ENCODE measurements around the gene GABRG3.

Gene GABRG3

DNA sequence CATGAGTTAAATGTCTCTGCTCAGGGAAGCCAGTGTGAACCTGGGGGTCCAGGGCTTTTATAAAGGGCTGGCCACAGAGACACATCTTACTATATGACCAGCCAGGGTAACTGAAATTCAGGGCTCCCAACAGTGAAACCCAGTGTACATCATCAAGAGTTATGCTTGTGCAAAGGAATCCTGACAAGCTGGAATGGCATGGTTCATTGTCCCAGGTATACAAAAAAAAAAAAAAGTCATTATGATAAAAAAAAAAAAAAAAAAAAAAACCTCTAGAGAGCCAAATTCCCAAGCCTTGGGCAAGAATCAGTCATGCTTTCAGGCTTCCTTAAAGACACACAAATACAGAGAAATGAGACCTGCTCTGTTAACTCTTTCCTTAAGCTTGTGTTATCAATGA lies 452.0 kb downstream of the GABRG3 start:
- no peak for DNase-seq (ENCODE audit: low read depth)

DNA sequence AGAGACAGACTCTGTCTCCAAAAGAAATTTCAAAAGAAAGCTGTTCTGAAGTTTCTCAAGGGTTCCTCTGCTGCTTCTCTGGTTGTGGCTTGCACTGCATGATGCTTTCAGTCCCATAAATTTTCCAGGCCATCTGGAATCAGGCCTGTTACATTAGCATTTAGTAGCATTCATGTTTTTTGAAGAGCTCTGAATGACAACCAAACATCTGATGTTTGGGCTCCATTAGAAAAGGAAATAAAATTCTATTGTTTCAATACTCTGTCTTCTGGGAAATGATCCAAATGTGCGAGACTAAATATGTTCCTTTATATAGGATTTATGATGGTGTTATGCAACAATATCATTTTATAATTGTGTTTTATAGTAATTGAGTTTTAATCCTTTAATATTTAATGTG lies 455.8 kb downstream of the GABRG3 start:
- no peak for DNase-seq (ENCODE audit: low read depth)

DNA sequence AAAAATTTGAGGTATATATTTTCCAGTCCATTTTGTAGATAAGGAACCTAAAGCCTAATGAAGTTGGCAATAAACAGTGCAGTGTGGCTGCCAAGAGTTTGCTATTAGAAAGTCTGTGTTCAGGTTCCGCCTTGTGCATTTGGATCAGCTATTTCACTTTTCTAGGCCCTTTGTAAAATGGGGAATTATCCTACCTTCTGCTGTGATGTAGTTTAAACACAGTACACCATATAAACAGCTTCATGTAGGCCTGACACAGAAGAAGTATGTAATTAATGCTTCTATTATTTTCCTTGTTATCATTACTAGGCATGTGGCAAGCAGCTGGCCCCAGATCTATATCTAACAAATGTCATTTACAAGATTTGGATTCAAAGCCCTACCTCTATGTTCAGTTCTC lies 456.3 kb downstream of the GABRG3 start:
- DNase-seq (ENCODE audit: low read depth): no peak

DNA sequence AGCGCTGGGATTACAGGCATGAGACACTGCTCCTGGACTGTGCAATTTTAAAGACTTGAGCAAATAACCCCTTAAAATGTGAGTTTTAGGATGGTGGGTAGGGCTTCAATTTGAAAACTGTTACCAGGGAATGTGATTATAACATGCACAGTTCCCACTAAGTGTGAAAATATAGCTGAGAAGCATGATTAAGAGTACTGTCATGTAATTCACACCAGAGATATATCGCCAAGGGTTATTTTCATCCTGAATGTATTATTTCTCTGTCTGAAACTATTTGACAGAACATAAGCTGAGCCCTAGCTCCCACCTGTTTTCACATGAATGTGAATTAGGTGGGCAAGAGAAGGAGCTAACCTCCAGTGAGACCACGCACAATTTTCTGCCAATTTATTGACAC lies 457.2 kb downstream of the GABRG3 start:
- DNase-seq (ENCODE audit: low read depth): no peak

DNA sequence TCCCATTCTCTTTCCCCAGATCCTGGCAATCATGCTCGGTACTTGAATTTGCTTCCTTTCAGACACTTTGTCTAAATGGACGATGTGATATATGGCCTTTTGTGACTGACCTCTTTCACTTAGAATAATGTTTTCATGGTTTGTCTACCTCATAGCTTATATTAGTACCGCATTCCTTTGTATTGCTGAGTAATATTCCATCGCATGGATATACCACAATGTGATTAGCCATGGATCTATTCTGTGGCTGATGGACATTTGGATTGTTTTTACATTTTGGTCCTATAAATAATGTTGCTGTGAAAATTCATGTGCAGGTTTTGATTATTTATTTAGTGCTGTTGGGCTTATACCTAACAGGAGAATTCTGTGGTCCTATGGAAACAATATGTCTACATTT lies 458.6 kb downstream of the GABRG3 start:
- no peak for DNase-seq (ENCODE audit: low read depth)

DNA sequence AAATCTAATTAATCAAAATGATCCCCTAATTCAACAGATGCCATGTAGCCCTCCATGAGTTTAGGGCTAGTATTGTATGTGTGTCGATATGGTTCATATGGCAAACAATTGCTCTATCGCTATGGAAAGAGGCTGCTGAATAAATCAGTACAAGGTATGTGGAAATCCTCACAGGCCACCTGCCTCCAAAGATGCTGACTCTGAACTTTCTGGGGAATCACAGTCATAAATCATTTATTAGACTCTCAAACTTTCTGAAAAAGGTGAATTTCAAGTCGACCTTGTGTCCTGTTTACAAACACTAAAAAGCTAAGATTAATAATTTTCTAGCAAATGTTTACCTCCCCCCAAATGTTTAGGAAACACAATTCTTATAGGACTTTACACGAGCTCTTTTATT lies 462.6 kb downstream of the GABRG3 start:
- no peak for DNase-seq (ENCODE audit: low read depth)

DNA sequence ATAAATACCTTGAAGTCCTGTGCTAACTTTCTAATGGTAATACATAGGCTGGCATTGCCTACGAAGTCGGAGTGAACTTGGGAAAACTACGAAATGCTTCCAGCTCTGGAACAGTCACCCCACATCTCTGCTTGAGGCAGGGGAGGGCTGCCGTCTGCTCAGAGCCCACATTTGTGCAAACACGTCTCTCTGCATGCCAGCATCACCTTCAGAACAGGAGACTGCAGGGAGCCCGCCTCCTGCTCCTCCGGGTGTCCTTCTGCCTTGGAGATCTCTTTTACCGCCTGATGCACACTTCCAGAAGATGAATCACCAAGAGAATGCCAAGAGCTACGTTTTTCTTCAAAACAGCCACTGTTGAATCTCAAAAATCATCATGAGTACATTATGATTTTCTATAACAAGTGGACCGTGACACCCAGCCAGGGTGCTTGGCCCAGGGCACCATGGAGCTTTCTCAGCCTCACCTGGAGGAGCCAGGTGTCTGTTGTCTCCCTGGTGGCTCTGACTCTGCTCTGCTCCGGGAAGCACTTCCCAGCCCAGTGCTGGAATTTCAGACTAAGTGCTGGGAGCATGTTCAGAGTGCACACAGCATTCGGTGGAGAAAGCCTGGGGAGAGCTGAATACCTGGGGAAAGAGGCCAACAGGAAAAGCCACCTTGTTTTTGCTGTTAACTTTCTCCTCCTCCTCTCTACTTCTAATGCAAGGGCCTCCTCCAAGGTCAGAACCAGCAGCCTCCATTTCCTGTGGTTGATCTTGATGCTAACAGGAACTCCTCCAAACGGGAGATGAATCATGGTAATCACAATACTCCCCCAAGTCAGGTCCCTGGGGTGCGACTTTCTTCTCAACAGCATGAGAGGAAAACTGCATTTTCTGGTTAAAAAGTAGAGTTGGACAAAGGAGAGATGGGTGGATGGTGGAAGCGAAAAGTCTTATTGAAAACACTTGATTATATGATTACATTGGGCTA lies 467.7 kb downstream of the GABRG3 start:
- DNase-seq (ENCODE audit: low read depth): no peak

DNA sequence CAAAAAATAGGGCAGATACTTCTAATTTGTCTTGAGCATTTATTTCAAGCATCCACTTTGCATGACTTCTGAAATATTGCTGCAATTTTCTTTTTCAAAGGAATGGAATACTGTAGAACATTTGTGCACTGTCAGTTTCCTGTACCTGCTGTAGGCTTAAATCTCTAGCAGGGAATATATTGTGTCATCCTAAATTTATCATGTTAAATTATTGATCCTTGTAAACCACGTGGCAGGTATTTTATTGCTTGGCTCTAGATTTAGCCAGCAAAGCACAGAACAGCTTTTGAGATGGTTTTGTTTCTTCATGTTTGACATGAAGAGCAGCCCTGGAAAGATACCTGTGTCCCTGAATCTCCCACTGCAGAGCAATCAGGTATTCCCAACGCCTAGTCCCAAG lies 470.1 kb downstream of the GABRG3 start:
- no peak for DNase-seq (ENCODE audit: low read depth)

DNA sequence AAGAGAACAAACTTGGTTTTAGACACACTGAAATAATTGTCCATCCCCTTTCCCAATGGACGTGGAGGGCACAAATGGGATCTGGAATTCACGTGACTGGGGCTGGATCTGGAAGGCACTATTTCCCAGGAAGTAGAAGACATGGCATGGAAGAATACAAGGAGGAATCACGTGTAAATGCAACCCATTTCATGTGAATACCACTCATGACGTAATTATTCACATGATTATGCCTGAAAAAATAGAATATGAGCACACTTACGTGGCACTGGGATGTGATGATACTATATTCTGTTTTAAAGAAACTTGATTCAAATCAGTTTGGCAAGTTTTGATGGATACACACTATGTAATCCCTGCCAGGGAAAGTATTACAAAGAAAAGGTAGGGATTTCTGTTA lies 477.3 kb downstream of the GABRG3 start:
- DNase-seq (ENCODE audit: low read depth): no peak

DNA sequence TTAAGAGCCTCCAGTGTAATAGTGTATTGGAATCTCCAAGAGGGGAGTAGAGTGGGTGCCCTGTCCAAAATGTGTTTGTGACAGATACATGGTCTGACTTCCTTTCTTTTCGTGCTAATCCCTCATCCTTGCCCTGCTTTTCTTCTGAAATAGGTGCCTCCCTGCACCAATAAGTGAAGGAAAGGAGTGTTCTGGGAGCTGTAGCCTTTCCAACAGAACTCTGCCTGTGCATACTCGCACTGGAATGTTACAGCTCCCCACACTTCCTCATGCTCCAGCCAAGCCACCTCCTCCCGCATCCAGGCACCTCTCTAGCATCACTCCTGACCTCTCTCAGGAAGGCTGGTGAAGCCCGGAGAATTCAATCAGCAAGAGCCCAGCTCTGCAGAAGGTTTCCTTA lies 478.0 kb downstream of the GABRG3 start:
- DNase-seq (ENCODE audit: low read depth): no peak

DNA sequence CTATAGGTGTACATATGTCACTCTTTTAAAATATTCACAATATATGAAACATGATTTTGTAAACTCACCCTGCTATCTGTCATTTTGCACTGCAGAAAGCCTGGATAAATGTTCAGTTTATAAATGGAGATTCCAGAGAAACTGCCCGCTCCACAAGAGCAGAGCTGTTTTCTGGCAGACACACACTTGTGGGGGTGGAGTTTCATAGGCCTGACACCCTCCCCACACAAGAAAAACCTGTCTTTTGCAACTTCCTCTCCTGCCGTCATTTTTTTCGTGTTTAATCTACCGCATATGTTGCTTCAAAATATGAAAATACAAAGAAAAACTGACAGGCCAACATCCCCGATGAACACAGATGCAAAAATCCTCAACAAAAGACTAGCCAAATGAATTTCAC lies 479.0 kb downstream of the GABRG3 start:
- no peak for DNase-seq (ENCODE audit: low read depth)

DNA sequence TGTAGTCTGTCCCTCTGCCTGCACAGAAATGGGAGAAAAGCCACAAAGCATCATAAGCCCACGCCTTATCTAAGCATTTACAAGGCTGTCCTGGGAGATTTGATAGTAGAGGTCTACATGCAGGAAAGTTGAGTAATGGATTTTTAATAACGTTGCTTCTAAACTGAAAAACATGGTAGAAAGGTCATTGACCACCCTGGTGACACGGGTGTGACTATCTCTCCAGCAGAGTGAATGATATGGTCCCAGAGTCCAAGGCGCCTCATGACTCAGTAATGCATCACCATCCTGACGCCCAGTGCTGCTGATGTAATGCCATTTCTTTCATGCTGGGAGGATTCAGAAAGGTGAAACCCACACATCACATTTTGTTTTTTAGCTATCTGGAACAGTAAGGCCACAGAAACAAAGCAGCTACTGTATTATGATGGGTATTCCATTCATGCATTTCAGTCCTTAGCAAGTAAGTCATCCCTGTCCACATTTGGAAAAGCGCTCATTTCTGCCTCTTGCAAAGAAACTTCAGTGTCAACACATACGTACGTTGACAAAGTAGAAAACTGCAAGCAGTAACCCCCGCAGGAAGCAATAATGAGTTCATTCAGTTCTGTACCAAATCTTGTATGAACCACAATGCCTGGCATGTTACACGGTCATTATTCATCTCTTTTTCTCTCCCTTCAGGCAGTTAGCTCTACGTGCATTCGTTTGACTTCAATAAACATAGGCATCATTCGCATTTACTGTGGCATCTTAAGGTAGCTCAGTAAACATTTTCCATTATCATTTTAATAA lies 483.5 kb downstream of the GABRG3 start:
- no peak for DNase-seq (ENCODE audit: low read depth)

DNA sequence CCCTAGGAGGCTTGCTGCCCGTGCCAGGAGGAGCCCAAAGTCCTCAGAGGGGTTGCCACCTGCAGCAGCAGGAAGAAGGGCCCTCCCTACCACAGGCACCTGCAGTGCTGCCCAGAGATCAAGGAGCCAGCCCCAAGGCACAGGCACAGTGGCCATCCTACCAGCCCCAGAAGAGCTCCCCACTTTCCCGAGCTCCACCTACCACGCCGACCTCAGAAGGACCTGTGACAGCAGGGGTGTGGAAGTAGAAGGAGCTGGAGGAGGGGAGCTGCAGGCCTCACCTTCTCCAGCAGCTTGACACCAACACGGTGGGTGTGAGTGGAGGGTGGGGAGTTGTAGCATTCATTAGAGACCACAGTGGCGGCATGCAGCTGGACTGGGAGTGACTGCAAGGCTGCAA lies 485.8 kb downstream of the GABRG3 start:
- DNase-seq (ENCODE audit: low read depth): no peak

DNA sequence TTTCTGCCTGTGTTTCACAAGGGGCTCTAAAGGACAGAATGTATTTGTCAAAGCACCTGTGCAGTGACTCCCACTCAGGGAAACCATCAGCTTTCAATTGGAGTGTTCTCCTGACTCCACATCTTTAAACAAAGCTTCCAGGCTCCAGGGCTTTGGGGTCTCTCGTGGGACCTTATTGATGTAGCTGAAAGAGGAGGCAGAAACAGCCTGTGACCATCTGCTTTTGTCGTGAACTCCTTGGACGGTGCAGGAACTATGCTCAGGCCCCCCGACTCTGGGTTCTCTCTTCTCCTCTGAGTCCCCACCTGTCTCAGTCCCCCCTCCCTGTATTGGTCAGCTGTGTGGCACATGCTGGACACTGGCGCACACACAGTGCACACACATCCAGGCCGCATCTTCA lies 486.8 kb downstream of the GABRG3 start:
- no peak for DNase-seq (ENCODE audit: low read depth)

DNA sequence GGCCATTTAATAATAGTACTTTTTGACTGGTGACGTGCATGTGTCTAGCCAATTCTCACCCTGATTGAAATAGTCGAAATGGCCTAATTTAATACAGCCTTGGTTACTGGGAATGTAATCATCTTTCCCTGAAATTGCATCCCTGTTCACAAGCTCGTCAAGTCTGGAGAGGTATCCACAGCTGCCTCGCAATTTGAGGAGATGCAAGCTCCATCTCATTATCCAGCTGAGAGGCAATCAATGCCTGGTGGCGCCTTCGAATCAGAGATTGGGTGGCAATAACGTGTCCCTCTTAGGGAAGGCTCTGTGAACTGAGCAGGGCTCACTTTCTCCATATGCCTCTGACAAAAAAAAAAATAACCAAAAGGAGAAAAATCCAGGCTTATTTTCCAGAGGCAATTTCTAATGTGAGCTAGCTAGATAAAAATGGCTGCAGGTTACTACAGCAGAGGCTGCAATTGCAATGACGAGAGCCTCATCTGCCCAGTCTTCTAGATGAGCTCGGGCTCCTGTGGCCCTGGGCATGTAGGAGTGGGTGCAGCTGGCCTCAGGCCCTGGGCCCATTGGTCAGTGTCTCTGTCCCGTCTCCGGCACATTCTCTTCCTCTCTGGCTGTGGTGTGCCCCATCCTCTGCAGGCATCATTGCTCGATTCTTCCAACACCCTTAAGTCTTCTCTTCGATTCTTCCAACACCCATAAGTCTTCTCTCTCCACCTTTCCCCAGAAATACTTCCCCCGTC lies 487.5 kb downstream of the GABRG3 start:
- no peak for DNase-seq (ENCODE audit: low read depth)

DNA sequence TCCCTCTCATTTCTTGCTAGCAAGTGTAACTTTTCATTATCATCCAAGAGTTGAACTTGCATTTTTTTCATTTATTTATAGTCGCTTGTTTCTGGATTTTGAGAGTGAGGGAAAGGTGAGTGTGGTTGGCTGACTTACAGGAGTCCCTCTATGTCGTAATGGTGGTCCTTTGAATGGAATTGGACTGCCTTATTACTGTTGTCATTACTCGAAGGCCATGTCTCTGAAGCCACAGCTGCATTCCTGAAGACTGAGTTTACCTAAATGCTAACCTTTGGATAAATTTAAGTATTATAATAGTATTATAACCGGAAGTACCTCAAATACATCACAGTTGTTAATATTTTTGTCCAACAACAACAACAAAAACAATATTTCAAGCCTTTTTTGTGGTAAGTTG lies 488.9 kb downstream of the GABRG3 start:
- no peak for DNase-seq (ENCODE audit: low read depth)

DNA sequence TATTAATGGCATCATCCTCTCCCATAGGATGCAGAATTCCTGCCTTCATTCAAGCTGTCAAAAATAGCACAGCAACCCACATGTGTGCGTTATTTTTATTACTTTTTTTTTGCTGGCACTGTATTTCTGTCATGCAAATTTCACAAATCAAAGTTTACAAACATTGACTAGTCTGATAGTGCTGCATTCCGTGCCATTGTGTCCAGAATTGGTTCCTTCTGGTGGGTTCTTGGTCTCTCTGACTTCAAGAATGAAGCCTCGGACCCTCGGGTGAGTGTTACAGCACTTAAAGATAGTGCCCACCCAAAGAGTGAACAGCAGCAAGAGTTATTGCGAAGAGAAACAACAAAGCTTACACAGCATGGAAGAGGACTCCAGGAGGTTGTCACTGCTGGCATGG lies 490.2 kb downstream of the GABRG3 start:
- no peak for DNase-seq (ENCODE audit: low read depth)

DNA sequence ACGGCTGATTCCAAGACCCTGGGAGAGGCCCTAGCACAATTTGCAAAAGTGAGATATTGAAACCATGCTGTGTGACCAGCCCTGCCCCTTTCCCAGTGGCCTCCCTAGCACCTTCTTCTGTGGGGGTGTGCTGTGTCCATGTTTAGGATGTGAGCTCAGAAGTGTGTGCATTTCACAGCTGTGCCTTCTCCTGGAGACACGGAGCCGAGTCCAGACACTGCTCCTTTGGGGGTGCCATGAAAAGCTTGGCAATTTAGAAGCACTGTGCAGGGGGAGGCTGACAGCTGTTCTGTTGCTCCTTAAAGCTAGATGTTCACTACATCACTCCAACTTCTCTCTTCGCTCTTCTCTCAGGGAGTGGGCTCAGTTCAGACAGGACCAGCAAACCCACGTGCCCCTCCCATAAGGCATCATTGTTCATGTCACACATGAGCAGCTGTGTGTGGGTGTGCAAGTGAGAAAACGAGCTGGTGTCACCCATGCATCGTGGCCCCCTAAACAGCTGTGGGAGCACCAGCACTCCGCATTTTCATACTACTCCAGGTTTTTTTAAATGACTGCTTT lies 492.6 kb downstream of the GABRG3 start:
- no peak for DNase-seq (ENCODE audit: low read depth)

DNA sequence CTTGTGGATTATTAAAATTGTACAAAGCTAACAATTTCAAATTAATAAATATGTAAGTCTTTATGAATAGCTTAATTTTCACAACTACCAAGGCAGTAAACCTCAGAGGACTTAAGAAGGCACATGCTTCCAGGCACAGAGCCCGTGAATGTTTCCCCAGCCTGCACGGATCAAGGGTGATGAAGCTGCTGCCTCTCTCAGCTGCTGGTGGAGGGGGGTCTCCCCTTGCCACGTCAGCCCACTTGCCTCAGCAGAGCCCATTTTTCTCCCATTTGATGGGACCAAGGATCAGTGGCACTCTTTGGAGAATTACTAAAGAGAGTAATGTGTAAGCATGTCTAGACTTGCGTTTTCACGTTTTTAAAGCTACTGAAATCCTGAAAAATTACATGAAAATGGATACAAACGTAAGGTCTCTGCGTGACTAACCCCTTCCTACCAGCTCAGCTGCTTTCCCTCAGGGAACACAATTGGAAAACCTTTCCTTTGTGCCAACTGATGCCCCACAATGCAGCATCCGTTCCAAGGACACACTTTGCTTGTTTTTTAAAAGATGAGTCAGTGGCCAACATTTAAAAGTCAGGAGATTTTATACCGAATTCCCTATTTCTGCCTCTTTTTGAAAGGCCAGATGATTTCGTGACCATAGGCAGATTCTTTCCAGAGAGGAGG lies 494.1 kb downstream of the GABRG3 start:
- no peak for DNase-seq (ENCODE audit: low read depth)

DNA sequence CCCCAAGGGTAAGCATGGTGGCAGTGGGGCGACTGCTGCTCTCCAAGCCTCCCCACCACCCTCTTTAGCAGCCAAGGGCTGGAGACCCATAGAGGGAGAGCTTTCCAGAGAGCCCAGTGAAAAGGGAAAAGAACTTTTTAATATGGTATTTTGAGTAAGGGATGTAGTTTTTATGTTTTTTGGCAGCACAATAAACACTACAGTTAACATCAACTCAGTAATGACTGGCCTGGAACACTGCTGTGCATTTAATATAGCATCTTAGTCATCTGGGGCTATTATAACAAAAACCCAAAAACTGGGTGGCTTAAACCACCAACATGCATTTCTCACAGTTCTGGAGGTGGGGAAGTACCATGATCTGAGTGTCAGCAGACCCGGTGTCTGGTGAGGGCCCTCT lies 495.8 kb downstream of the GABRG3 start:
- no peak for DNase-seq (ENCODE audit: low read depth)

DNA sequence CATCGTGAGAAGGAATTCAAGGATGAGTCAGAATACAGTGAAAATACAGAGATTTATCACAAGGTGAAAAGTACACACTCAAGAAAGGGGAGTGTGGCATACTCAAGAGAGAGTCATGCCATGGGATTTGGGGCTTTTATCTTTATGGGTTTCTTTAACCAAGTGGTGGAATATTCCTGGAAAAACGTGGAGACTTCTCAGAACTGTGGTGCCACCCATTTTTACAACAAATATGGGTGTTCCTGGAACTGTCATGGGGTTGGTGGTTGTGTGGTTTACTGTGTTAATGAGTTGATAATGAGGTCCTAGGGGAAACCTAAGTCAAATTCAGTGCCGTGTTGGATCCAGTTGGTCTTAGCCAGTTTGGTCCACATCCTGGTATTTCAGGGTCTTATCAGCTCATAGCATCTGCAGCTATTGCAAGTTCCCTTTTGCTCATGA lies 497.2 kb downstream of the GABRG3 start:
- DNase-seq (ENCODE audit: low read depth): no peak

DNA sequence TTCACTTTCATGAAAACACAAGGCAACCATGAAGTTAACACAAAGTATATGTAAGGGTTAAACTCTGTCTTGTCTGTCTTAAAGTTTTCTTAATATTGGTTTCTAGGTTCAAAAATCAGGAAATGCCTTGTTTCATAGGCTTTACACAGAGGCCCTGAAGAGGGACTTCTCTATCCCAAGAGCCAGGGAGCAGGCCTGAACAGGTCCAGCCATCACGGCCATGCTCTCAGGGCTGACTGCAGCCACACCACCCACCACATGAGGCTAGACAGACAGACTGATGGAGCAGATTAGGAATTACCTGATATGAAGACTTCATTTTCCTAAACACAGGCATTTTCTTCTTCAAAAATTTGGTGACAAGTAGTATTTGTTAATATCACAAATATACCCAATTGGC lies 502.9 kb downstream of the GABRG3 start:
- DNase-seq (ENCODE audit: low read depth): no peak
